Measurements from ENCODE around the gene CDADC1. TPM values are rescaled to one million over a fixed set of nuclear protein-coding genes. Genes with fewer than 3 reads are reported as not detected.

The CDADC1 gene
- total and polyA plus RNA-seq, 2 donors (not counting 3 experiments of a cell fraction or from before 2014, with no cell fraction given), result 2.4 to 9.1 TPM

- Histone ChIP-seq H3K9ac (replicated peaks; ENCODE audit: extremely low read depth, insufficient read depth, low read length) (no peak overlapping the region), H4K20me1 (replicated peaks; ENCODE audit: control insufficient read depth, extremely low read depth, insufficient read depth, low read length) (no peaks in the 10 kb centered on the region), H3K36me3 (ENCODE audit: control insufficient read depth in 2 of 2, extremely low read depth in 1 of 2, insufficient read depth in 2 of 2, low read length in 2 of 2) (no peaks in the 10 kb centered on the region), H2AFZ (ENCODE audit: low read depth, low read length) (no peak overlapping the region), H3K27ac (ENCODE audit: insufficient read depth, low read depth, low read length) (no peak overlapping the region), H3K4me2 (ENCODE audit: insufficient read depth, low read length) (no peak overlapping the region), H3K79me2 (ENCODE audit: control insufficient read depth, insufficient read depth, low read length) (no peaks in the 10 kb centered on the region), H3K9me3 (replicated peaks; ENCODE audit: control insufficient read depth, insufficient read depth, low read length) (no peaks in the 10 kb centered on the region), H3K27me3 (ENCODE audit: control insufficient read depth in 2 of 2, insufficient read depth in 2 of 2, low read length in 2 of 2) (no peaks in the 10 kb centered on the region), H3K9me1 (replicated peaks; ENCODE audit: control insufficient read depth, extremely low read depth, insufficient read depth, low read length) (no peaks in the 10 kb centered on the region), H3K4me3 (replicated peaks in 1 of 3; ENCODE audit: insufficient read depth in 1 of 3, low read depth in 1 of 3, low read length in 3 of 3) (no peak overlapping the region), H3K4me1 (ENCODE audit: control insufficient read depth, extremely low read depth, insufficient read depth, low read length) (peaks cover 16% of the 10 kb centered on the region)
- POLR2A ChIA-PET, result no interaction called here
- dilution Hi-C loops (cut with MboI; ENCODE audit: extremely low pct_ligation_motif_present, low sequenced_read_pairs) (no loop called here), intact Hi-C loops (cut with micrococcal nuclease) (loop anchor here (5.0 kb wide), 1 partner anchor 282 kb away; the partner anchor contains the start of gene RCBTB1)
- TF ChIP-seq CTCF (IDR thresholded peaks at IDR 0.05; ENCODE audit: extremely low read depth in 1 of 2, insufficient read depth in 1 of 2, low read depth in 1 of 2, low read length in 2 of 2) (no peak), POLR2AphosphoS5 (IDR thresholded peaks at IDR 0.05; ENCODE audit: insufficient read depth, low read depth, low read length) (no peak), FOS (IDR thresholded peaks at IDR 0.05; ENCODE audit: borderline replicate concordance, insufficient read depth, low read length) (no peak), MAX (IDR thresholded peaks at IDR 0.05; ENCODE audit: insufficient read depth, insufficient read length) (no peak), JUN (IDR thresholded peaks at IDR 0.05; ENCODE audit: borderline replicate concordance, insufficient read depth, insufficient read length, low read depth) (no peak), GATA2 (IDR thresholded peaks at IDR 0.05; ENCODE audit: insufficient read depth, insufficient read length, low read depth, low read length) (no peak), EZH2 (IDR thresholded peaks at IDR 0.05; ENCODE audit: borderline replicate concordance, low read depth, low read length, severe bottlenecking) (no peak), MYC (IDR thresholded peaks at IDR 0.05; ENCODE audit: low read depth, low read length) (no peak), POLR2A (IDR thresholded peaks at IDR 0.05; ENCODE audit: low read depth, low read length) (no peak)
- no TSS peak for BruUV-seq (replicated peaks)
- CTCF ChIA-PET, result no interaction called here
- no peak for DNase-seq (ENCODE audit: low read depth, low spot score)
- FAIRE-seq, result no peak
Measured at GRCh38 chr13:49304763-49305700, 57.3 kb downstream of the CDADC1 start.
